OCI-LY1 (cell line): ENCODE data around the gene TOR2A.

Experiments
- H2AFZ ChIP-seq: fragments of 200-600 bp; sonication (generic), shearing (Covaris generic); 2 replicates; pipeline ENCODE4 v1.6.0; 2014; ENCODE audit warnings: antibody characterized with exemption, mild to moderate bottlenecking, low read length
- H3F3A ChIP-seq: fragments of 200-600 bp; sonication (generic), shearing (Covaris generic); 2 replicates; pipeline ENCODE4 v1.6.0; 2014; ENCODE audit warnings: mild to moderate bottlenecking, antibody characterized with exemption, low read length, moderate library complexity; ENCODE audit not compliant: insufficient read depth
- H3K27ac ChIP-seq: fragments of 200-600 bp; sonication (generic); 2 replicates; pipeline ENCODE4 v1.5.1; 2014; ENCODE audit warnings: low read length, mixed run types, mild to moderate bottlenecking, low read depth; ENCODE audit not compliant: poor library complexity, severe bottlenecking
- H3K27me3 ChIP-seq: fragments of 200-600 bp; sonication (generic); 2 replicates; pipeline ENCODE4 v1.6.0; 2014; ENCODE audit warnings: antibody characterized with exemption, mild to moderate bottlenecking, low read length, moderate library complexity; ENCODE audit not compliant: insufficient read depth
- H3K36me3 ChIP-seq: fragments of 200-600 bp; sonication (generic); 2 replicates; pipeline ENCODE4 v1.6.1; 2014; ENCODE audit warnings: mild to moderate bottlenecking, antibody characterized with exemption, low read length, moderate library complexity, mixed read lengths; ENCODE audit not compliant: insufficient read depth
- H3K4me1 ChIP-seq: fragments of 200-600 bp; sonication (generic); 2 replicates; pipeline ENCODE4 v1.5.1; 2014; ENCODE audit warnings: mild to moderate bottlenecking, low read length, moderate library complexity; ENCODE audit not compliant: insufficient read depth, severe bottlenecking
- H3K4me2 ChIP-seq: fragments of 200-600 bp; sonication (generic), shearing (Covaris generic); 2 replicates; pipeline ENCODE4 v1.6.1; 2014; ENCODE audit warnings: low read length
- H3K4me3 ChIP-seq: fragments of 200-600 bp; sonication (generic); 2 replicates; pipeline ENCODE4 v1.5.1; 2014; ENCODE audit warnings: low read length, low read depth, mild to moderate bottlenecking, mixed read lengths; ENCODE audit not compliant: poor library complexity, severe bottlenecking
- H3K79me2 ChIP-seq: fragments of 200-600 bp; shearing (Covaris generic); 2 replicates; pipeline ENCODE4 v1.6.1; 2016; ENCODE audit warnings: mixed run types, low read length, mixed read lengths; ENCODE audit not compliant: insufficient read depth
- H3K9ac ChIP-seq: fragments of 200-600 bp; sonication (generic), shearing (Covaris generic); 2 replicates; pipeline ENCODE4 v1.6.1; 2014; ENCODE audit warnings: mild to moderate bottlenecking, low read length, mixed read lengths
- H3K9me2 ChIP-seq: fragments of 200-600 bp; sonication (generic), shearing (Covaris generic); 2 replicates; pipeline ENCODE4 v1.6.1; 2014; ENCODE audit warnings: low read depth, mild to moderate bottlenecking, low read length, mixed read lengths
- H3K9me3 ChIP-seq: fragments of 200-600 bp; shearing (Covaris generic); 2 replicates; pipeline ENCODE4 v1.6.1; 2014; ENCODE audit warnings: low read length, mixed read lengths
- H4K20me1 ChIP-seq: fragments of 200-600 bp; sonication (generic), shearing (Covaris generic); 2 replicates; pipeline ENCODE4 v1.6.0; 2016; ENCODE audit warnings: mild to moderate bottlenecking, low read length; ENCODE audit not compliant: insufficient read depth
- CTCF ChIP-seq: fragments of 200-600 bp; sonication (generic), shearing (Covaris generic); IDR thresholded peaks from 2 replicates; pipeline ENCODE4 v1.5.1; 2017; ENCODE audit warnings: mild to moderate bottlenecking, antibody characterized with exemption, low read length, moderate library complexity, mixed read lengths
- EZH2 ChIP-seq: fragments of 200-600 bp; sonication (generic), shearing (Covaris generic); IDR thresholded peaks from 2 replicates; pipeline ENCODE4 v1.8.0; 2017; ENCODE audit warnings: borderline replicate concordance, mixed run types, mild to moderate bottlenecking, antibody characterized with exemption, low read length, moderate library complexity, mixed read lengths

TOR2A gene

DNA sequence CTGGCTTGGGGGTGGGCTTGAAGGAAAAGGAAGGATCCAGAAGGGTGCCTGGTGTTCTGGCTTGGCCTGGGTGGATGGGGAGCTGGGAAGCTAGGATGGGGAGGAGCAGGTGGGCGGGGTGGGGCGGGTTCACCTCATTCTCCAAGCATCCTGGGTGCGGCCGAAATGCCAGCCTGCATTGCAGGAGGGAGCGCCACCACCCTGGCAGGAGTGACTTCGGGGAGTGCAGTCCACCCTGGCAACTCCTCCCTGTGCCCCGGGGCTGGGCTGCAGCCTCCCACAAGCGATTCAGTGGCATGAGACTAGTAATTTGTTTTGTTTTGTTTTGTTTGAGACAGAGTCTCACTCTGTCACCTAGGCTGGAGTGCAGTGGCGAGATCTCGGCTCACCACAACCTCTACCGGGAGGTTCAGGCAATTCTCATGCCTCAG is 13.7 kb downstream of the TOR2A start:
- no peaks in the 10 kb centered on the region for H3F3A ChIP-seq
- H3K9me2 ChIP-seq = no peaks in the 10 kb centered on the region
- H3K4me2 ChIP-seq = no peak overlapping the region
- no peak overlapping the region for H2AFZ ChIP-seq
- peaks cover 4% of the 10 kb centered on the region; the same call in 1 of the 2 replicates for H3K27me3 ChIP-seq
- no peak overlapping the region for H3K4me3 ChIP-seq
- H3K9me3 ChIP-seq = no peaks in the 10 kb centered on the region
- H3K9ac ChIP-seq = no peak overlapping the region
- H4K20me1 ChIP-seq = no peaks in the 10 kb centered on the region
- TF ChIP-seq CTCF (no peak), EZH2 (no peak)
- H3K79me2 ChIP-seq = no peaks in the 10 kb centered on the region
- no peaks in the 10 kb centered on the region for H3K36me3 ChIP-seq
- no peaks in the 10 kb centered on the region for H3K4me1 ChIP-seq
- H3K27ac ChIP-seq = no peak overlapping the region

- no peaks in the 10 kb centered on the region for H3F3A ChIP-seq
- H3K79me2 ChIP-seq = no peaks in the 10 kb centered on the region
- no peaks in the 10 kb centered on the region for H3K36me3 ChIP-seq
- no peaks in the 10 kb centered on the region for H4K20me1 ChIP-seq
- H3K9ac ChIP-seq = no peak overlapping the region
- no peak overlapping the region for H3K4me3 ChIP-seq
- H3K4me2 ChIP-seq = no peak overlapping the region
- H3K9me3 ChIP-seq = no peaks in the 10 kb centered on the region
- TF ChIP-seq EZH2 = no peak
- no peak for TF ChIP-seq CTCF
- peaks cover 5% of the 10 kb centered on the region for H3K4me1 ChIP-seq
- H2AFZ ChIP-seq = no peak overlapping the region
- H3K9me2 ChIP-seq = no peaks in the 10 kb centered on the region
- no peak overlapping the region for H3K27ac ChIP-seq
- H3K27me3 ChIP-seq = peaks cover 4% of the 10 kb centered on the region; the same call in 1 of the 2 replicates
Measured at GRCh38 chr9:127720865-127721227, 14.2 kb downstream of the TOR2A start.

- no peak overlapping the region for H3K9ac ChIP-seq
- H3K36me3 ChIP-seq = no peaks in the 10 kb centered on the region
- H3F3A ChIP-seq = no peaks in the 10 kb centered on the region
- H3K9me2 ChIP-seq = no peaks in the 10 kb centered on the region
- no peak overlapping the region for H3K27ac ChIP-seq
- peaks cover 5% of the 10 kb centered on the region for H3K4me1 ChIP-seq
- H4K20me1 ChIP-seq = no peaks in the 10 kb centered on the region
- TF ChIP-seq CTCF = no peak
- TF ChIP-seq EZH2 = no peak
- H2AFZ ChIP-seq = no peak overlapping the region
- no peaks in the 10 kb centered on the region for H3K9me3 ChIP-seq
- H3K27me3 ChIP-seq = peaks cover 4% of the 10 kb centered on the region; the same call in 1 of the 2 replicates
- no peak overlapping the region for H3K4me2 ChIP-seq
- H3K4me3 ChIP-seq = no peak overlapping the region
- no peaks in the 10 kb centered on the region for H3K79me2 ChIP-seq
Measured at GRCh38 chr9:127720031-127720864, 14.8 kb downstream of the TOR2A start.
